Measurements from ENCODE around the gene PDSS2. TPM values are rescaled to one million over a fixed set of nuclear protein-coding genes. Genes with fewer than 3 reads are reported as not detected.

PDSS2 gene
- total and polyA plus RNA-seq, 2 of the 8 experiments (the other 6 are each of a cell fraction or from before 2014, with no cell fraction given): 10.7 to 16.1 TPM

GRCh38 chr6:107173779-107174178, 285.6 kb downstream of the PDSS2 start:
- Histone ChIP-seq H2AK5ac (ENCODE audit: low read depth, low read length) (no peak overlapping the region), H3K4me1 (replicated peaks in 1 of 4; ENCODE audit: control insufficient read depth in 3 of 4, insufficient read depth in 4 of 4, low read length in 3 of 4) (no peaks in the 10 kb centered on the region), H3K9ac (replicated peaks in 1 of 4; ENCODE audit: extremely low read depth in 1 of 4, low read depth in 3 of 4, low read length in 3 of 4) (no peak overlapping the region), H4K91ac (replicated peaks; ENCODE audit: insufficient read length, low read length) (no peak overlapping the region), H2AFZ (ENCODE audit: low read length) (no peak overlapping the region), H2BK20ac (ENCODE audit: low read length) (no peak overlapping the region), H3K79me2 (ENCODE audit: control insufficient read depth in 1 of 2, insufficient read depth in 2 of 2, low read length in 2 of 2) (no peaks in the 10 kb centered on the region), H3K27me3 (replicated peaks in 1 of 4; ENCODE audit: control insufficient read depth in 3 of 4, extremely low read depth in 1 of 4, insufficient read depth in 3 of 4, low read length in 3 of 4) (no peaks in the 10 kb centered on the region), H3K56ac (replicated peaks; ENCODE audit: insufficient read length, low read depth, low read length) (no peak overlapping the region), H4K5ac (ENCODE audit: insufficient read length, low read depth, low read length) (no peak overlapping the region), H3K18ac (ENCODE audit: extremely low read depth, low read length) (no peak overlapping the region), H3K4ac (replicated peaks; ENCODE audit: insufficient read length, low read depth, low read length) (no peak overlapping the region), H2BK15ac (ENCODE audit: low read length) (no peak overlapping the region), H3K9me3 (ENCODE audit: insufficient read depth in 2 of 2, low read depth in 1 of 2, low read length in 1 of 2) (peaks cover 12 to 15% of the 10 kb centered on the region in 2 experiments; a peak in 3 of 4 replicates), H2BK12ac (ENCODE audit: low read depth, low read length) (no peak overlapping the region), H3K27ac (ENCODE audit: low read depth, low read length) (no peak overlapping the region), H3K36me3 (ENCODE audit: control insufficient read depth in 2 of 4, insufficient read depth in 4 of 4, low read length in 3 of 4) (peaks cover 0 to 6% (median 0%) of the 10 kb centered on the region in 4 experiments; a peak in 1 of 8 replicates), H2BK120ac (replicated peaks; ENCODE audit: low read depth, low read length) (no peak overlapping the region), H4K8ac (ENCODE audit: extremely low read depth, insufficient read depth, low read length) (no peak overlapping the region), H2BK5ac (ENCODE audit: low read depth, low read length) (no peak overlapping the region), H3K4me2 (ENCODE audit: insufficient read depth in 1 of 2, low read depth in 2 of 2, low read length in 2 of 2) (no peak overlapping the region), H3K23me2 (ENCODE audit: low read depth, low read length) (no peaks in the 10 kb centered on the region), H3K79me1 (ENCODE audit: low read depth, low read length) (no peaks in the 10 kb centered on the region), H3K4me3 (ENCODE audit: extremely low read depth in 1 of 4, insufficient read depth in 2 of 4, low read depth in 3 of 4, low read length in 4 of 4) (no peak overlapping the region), H3K23ac (ENCODE audit: insufficient read length) (no peak overlapping the region), H4K20me1 (replicated peaks in 1 of 2; ENCODE audit: control insufficient read depth in 1 of 2, insufficient read depth in 2 of 2, low read length in 2 of 2) (no peaks in the 10 kb centered on the region), H3K14ac (ENCODE audit: insufficient read length) (no peak overlapping the region)
- DNase-seq (ENCODE audit: low read depth in 1 of 2, low spot score in 2 of 2): no peak
- no peak for TF ChIP-seq EGR1 (IDR thresholded peaks at IDR 0.05; ENCODE audit: borderline replicate concordance, low read depth, low read length)
- TF ChIP-seq JUN (IDR thresholded peaks at IDR 0.05; ENCODE audit: low read depth, low read length): no peak
- TF ChIP-seq GABPA (IDR thresholded peaks at IDR 0.05; ENCODE audit: borderline replicate concordance, insufficient read depth, low read length): no peak
- TF ChIP-seq CHD1 (IDR thresholded peaks at IDR 0.05; ENCODE audit: low read depth, low read length): no peak
- TF ChIP-seq SIRT6 (IDR thresholded peaks at IDR 0.05; ENCODE audit: low read length): no peak
- TF ChIP-seq KDM4A (IDR thresholded peaks at IDR 0.05; ENCODE audit: low read depth, low read length, severe bottlenecking): no peak
- FAIRE-seq: no peak
- ChIA-PET CTCF (ENCODE audit: partially characterized antibody) (interaction anchor here (0.8 to 1.0 kb wide), 3 partner anchors 14 to 379 kb away, joined by 3 read pairs; no protein-coding TSS in a partner anchor), POLR2A (ENCODE audit: partially characterized antibody) (no interaction called here)
- WGBS, 2 experiments (ENCODE audit: extremely low coverage in 1 of 2, insufficient coverage in 1 of 2, insufficient read length in 1 of 2, insufficient replicate concordance in 2 of 2, low coverage in 1 of 2, low lambda C conversion rate in 2 of 2, missing lambda C conversion rate in 1 of 2): 94% methylated on average over 3 of the region's 3 CpGs; no CpG with 5 or more reads in 1 of the 2 experiments
